DLD1 (cell line): ENCODE data around the gene PLAC8.
"Not testable (repeated sequence)": the region's sequence is repeated elsewhere in the genome, so short reads cannot be mapped to it uniquely, and the experiment has no call there.

Source experiments
- in situ Hi-C: cut with HindIII; loops from 2 replicates; pipeline ENCODE4 v1.10.0; 2017; ENCODE audit warnings: low sequenced_read_pairs

PLAC8 gene

GRCh38 chr4:83112678-83113428, 1.7 kb downstream of the PLAC8 start:
- in situ Hi-C loops: no loop called here

GRCh38 chr4:83112231-83112630, 2.3 kb downstream of the PLAC8 start:
- in situ Hi-C loops: no loop called here

GRCh38 chr4:83111751-83112141, 2.8 kb downstream of the PLAC8 start:
- in situ Hi-C loops: not testable (repeated sequence)

GRCh38 chr4:83110970-83111750, 3.4 kb downstream of the PLAC8 start:
- in situ Hi-C loops: no loop called here

- in situ Hi-C loops: no loop called here
These were observed 4.1 kb downstream of the PLAC8 start for GRCh38 chr4:83110223-83110945.

- in situ Hi-C loops: no loop called here
These were observed 4.9 kb downstream of the PLAC8 start for GRCh38 chr4:83109480-83110222.

- in situ Hi-C loops: no loop called here
These were observed 6.2 kb downstream of the PLAC8 start for GRCh38 chr4:83108101-83108861.

GRCh38 chr4:83107631-83108030, 6.9 kb downstream of the PLAC8 start:
- in situ Hi-C loops: no loop called here

- in situ Hi-C loops: loop anchor here (5.0 kb wide), 1 partner anchor 37 kb away; no protein-coding TSS in a partner anchor
These were observed 9.5 kb downstream of the PLAC8 start for GRCh38 chr4:83104991-83105390.

GRCh38 chr4:83096397-83096796, 18.1 kb downstream of the PLAC8 start:
- in situ Hi-C loops: no loop called here

GRCh38 chr4:83093060-83093640, 21.4 kb downstream of the PLAC8 start:
- in situ Hi-C loops: no loop called here

- in situ Hi-C loops: no loop called here
These were observed 24.9 kb downstream of the PLAC8 start for GRCh38 chr4:83089410-83090157.

GRCh38 chr4:83084956-83085355, 29.6 kb downstream of the PLAC8 start:
- in situ Hi-C loops: not testable (repeated sequence)

GRCh38 chr4:83083925-83084475, 30.5 kb downstream of the PLAC8 start:
- in situ Hi-C loops: no loop called here

- in situ Hi-C loops: no loop called here
These were observed 31.8 kb downstream of the PLAC8 start for GRCh38 chr4:83082777-83083176.

- in situ Hi-C loops: no loop called here
These were observed 34.0 kb downstream of the PLAC8 start for GRCh38 chr4:83080561-83080960.

GRCh38 chr4:83075311-83076095, 39.0 kb downstream of the PLAC8 start:
- in situ Hi-C loops: no loop called here

GRCh38 chr4:83074783-83075182, 39.7 kb downstream of the PLAC8 start:
- in situ Hi-C loops: not testable (repeated sequence)
